Effector CD4-positive, alpha-beta T cell (primary cell): Measurements from ENCODE around the gene RNF34.

Experiments used
- DNase-seq: peaks from one replicate; pipeline ENCODE4 v3.0.0-alpha.2; 2020

Gene RNF34

GRCh38 chr12:121468499-121468801 lies 68.5 kb downstream of the RNF34 start:
- DNase-seq, result no peak

GRCh38 chr12:121470751-121471150 lies 70.8 kb downstream of the RNF34 start:
- no peak for DNase-seq

GRCh38 chr12:121472150-121472905 lies 72.4 kb downstream of the RNF34 start:
- no peak for DNase-seq
